HG03045 (cell line): ENCODE data around the gene RRP1B.
A peak's percentile ranks its signal among the peaks of the same experiment; 100 is the strongest.
"Not testable (repeated sequence)": the region's sequence is repeated elsewhere in the genome, so short reads cannot be mapped to it uniquely, and the experiment has no call there.

Source experiments
- ATAC-seq: cut with Tn5 transposase; IDR thresholded peaks from one replicate; pipeline ENCODE4 v1.9.1; 2021; ENCODE audit warnings: mild to moderate bottlenecking, moderate library complexity; ENCODE audit not compliant: unreplicated experiment

Gene RRP1B

DNA sequence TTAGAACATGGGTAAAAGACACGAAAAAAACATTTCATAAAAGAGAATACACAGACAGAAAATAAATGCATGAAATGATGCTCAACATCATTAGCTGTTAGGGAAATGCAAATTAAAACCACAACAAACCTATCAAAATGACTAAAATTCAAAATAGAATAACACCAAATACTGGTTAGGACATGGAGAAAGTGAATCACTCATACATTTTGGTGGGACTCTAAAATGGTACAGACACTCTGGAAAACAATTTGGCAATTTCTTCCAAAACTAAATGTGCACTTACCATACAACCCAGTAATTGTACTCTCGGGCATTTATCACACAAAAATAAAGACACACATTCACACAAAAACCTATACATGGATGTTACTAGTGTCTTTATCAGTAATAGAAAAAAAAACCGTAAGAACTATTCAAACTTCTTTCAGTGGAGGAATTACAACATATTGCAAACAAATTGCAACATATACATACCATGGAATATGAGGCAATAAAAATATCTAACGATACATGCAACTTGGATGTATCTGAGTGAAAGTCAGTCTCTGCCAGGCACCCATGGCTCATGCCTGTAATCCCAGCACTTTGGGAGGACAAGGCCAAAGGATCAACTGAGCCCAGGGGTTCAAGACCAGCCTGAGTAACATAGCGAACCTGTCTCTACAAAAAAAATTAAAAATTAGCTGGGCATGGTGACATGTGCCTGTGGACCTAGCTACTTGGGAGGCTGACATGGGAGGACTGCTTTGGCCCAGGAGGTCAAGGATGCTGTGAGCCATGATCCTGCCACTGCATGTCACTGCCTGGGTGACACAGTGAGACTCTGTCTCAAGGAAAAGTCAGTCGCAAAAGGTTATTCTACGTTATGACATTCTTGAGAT, 19.6 kb upstream of the RRP1B start:
- ATAC-seq, result no peak

GRCh38 chr21:43640400-43640799, 19.0 kb upstream of the RRP1B start:
- ATAC-seq, result no peak

GRCh38 chr21:43643193-43643592, 16.2 kb upstream of the RRP1B start:
- ATAC-seq, result no peak

- no peak for ATAC-seq
Observed at GRCh38 chr21:43644071-43644470, 15.3 kb upstream of the RRP1B start.

- no peak for ATAC-seq
Observed at GRCh38 chr21:43644609-43645008, 14.8 kb upstream of the RRP1B start.

- ATAC-seq, result no peak
Observed at GRCh38 chr21:43645136-43645891, 14.0 kb upstream of the RRP1B start.

DNA sequence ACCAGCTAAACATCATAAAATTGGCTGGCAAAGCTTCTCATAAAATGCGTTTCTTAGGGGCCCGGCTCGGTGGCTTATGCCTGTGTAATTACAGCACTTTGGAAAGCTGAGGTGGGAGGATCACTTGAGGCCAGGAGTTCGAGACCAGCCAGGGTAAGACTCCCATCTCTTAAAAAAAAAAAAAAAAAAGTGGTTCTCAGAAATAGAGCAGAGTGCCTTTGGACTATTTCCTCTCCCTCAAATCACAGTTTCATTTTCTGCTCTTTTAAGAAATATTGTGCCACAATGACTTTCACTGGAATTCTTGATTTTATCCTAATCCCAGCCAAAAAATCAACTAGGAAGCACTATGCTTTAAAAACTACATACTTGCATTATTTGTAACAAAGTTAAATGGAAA, 13.4 kb upstream of the RRP1B start:
- no peak for ATAC-seq

DNA sequence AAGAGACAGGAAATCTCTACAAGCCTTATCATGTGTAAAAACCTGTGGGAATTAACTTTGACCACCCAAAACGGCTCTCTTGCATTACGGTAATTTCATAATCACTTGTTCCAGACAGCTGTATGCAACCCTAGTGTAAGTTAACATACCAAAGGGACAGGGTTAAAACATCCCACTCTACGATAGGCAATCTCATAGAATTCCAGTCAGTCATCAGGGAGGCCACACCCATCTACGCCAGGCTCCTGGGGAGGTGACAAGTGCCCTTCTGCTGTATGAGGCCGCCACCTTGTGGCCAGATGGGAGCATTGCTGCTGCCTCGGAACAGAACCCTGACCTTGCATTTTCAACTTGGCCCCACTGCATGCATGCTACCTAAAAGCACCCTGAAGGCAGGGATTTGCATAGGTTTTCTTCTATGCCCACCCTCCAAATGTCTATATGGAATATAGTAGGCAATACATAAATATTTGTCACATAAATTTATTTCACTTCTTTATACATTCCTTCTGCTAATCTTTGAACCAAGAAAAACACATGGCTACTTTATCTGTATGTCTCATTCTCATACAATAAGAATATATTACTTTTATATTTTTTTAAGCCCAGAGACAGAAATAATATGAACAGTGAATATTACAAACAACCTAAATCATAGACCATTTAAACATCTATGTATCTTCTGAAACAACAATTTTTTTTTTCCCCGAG, 12.7 kb upstream of the RRP1B start:
- ATAC-seq, result peak; percentile 86

DNA sequence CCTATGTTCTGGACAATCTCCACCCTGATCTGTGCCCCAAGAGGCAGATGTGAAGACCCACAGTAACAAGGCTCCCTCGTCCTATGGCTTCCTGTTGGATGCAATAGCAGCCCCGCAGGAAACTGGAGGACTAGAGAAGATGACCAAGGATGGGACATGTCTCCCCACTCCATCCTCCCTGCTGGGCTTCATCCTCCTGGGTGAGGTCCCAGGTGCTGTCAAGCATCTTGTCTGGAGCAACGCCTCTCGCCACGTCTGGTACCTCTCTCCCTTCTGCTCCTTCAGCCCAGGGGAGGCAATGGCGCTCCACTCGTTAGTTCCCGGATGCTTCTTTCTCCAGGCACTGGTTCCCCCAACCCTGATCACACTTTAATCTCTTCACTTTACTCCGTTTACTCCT, 11.2 kb upstream of the RRP1B start:
- ATAC-seq, result no peak

GRCh38 chr21:43651926-43652325, 7.4 kb upstream of the RRP1B start:
- not testable (repeated sequence) for ATAC-seq

GRCh38 chr21:43652616-43653015, 6.7 kb upstream of the RRP1B start:
- no peak for ATAC-seq

GRCh38 chr21:43653626-43654025, 5.7 kb upstream of the RRP1B start:
- ATAC-seq, result no peak

- ATAC-seq, result no peak
Observed at GRCh38 chr21:43654806-43655489, 4.4 kb upstream of the RRP1B start.

GRCh38 chr21:43657355-43658087, 1.8 kb upstream of the RRP1B start:
- ATAC-seq, result no peak

DNA sequence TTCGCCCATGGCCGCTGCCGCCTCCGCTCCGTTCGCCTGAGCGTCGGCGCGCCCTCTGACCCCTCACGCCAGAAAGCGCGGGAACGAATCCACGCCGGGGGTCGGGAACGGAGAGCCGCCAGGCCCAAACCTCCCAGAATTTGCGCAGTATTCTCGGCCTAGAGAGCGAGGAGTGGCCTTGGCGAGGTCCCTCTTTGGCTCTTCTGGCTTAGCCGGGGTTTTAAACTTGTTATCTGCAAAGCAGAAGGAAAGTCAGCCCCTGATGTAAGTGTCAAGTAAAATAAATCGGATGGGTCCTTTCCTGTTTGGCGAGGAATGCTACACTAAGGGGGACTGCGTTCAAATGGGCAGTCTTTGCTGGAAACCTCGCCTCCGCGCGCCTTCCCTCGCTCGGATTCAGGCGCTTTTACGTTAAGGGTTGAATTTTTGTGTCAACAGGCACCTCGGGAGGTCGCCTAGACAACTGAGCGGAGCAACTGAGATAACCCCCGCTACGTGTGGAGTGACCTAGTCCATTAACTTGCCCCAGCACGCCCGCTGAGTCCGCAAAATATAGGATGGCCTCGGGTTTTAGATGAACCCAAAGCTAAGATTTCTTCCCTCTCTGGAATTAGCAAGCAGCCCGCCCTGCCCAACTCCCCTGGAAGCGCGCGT, 1.1 kb upstream of the RRP1B start:
- no peak for ATAC-seq

DNA sequence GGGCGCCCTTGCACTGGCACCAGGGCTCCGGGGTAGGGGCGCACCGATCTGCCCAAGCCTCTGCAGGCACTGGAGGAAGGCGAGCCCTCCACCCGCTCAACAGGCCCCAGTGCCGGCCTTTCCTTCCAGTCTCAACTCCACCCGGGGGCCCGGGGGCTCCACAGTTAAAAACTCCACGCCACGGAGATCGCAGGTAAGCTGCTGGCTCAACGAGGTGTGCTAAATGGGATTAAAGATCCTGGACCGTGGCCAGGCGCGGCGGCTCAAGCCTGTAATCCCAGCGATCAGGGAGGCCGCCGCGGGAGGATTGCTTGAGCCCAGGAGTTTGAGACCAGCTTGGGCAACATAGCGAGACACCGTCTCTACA, 608 bp upstream of the RRP1B start:
- ATAC-seq, result no peak

- no peak for ATAC-seq
Observed at GRCh38 chr21:43662286-43662685, 2.9 kb downstream of the RRP1B start.

DNA sequence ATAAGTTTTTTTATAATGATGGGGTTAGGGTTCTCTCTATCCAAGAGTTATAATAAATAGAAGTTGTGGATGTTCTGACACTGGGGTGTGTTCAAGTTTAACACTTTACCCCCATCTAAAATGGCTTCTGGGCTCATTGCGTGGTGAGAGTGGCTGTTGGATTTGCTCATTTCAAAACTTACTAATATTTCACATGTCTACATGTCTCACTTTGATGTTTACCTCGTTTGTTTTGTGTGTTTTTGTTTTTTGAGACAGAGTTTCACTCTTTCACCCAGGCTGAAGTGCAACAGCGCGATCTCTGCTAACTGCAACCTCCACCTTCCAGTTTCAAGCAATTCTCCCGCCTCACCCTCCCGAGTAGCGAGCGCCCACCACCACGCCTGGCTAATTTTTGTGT, 3.7 kb downstream of the RRP1B start:
- ATAC-seq, result no peak

DNA sequence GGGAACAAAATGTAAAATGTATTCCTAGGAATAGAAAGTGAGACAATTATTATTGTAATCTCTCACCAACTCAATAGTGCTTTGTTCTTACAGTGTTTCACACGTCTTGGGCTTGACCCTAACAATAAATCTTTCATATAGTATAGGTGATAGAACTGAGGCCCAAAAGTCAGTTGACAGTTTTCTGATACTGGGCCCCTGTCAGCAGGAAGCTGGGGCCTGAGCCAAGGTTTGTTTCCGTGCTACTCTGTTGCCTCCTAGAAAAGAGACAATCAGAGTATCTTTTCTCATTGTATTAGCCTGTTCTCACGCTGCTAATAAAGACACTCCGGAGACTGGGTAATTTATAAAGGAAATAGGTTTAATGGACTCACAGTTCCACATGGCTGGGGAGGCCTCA, 5.0 kb downstream of the RRP1B start:
- no peak for ATAC-seq

DNA sequence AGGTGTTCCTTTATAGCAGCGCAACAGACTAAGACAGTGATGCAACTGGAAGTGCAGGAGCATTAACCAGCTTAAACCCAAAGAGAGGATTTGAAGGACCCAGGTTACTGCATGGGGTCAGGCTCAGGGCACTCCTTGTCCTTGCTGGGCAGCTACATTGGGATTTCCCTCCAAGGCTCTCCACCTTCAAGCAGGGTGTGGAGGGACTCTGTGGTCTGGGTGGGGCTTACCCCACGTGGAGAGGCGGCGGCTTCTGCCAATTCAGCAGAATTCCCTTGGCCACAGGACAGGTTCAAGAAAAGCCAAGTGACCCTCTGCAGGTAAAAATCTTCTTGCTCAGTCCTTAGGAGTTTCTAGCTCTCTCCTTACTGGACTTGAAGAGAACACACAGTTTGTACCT, 6.5 kb downstream of the RRP1B start:
- no peak for ATAC-seq
